Measurements from ENCODE around the gene SORL1-AS1.
"Not testable (repeated sequence)": the region's sequence is repeated elsewhere in the genome, so short reads cannot be mapped to it uniquely, and the experiment has no call there.

SORL1-AS1 gene

GRCh38 chr11:121486054-121486453 is 33.3 kb upstream of the SORL1-AS1 start:
- CTCF ChIA-PET: no interaction called here
- Histone ChIP-seq H3K4me3 (ENCODE audit: low read depth, low read length) (no peak overlapping the region), H3K36me3 (ENCODE audit: control insufficient read depth, insufficient read depth, low read length) (no peaks in the 10 kb centered on the region), H3K27me3 (ENCODE audit: control insufficient read depth, insufficient read depth, low read length) (no peaks in the 10 kb centered on the region; the same call in 1 of the 2 replicates)
- no peak for TF ChIP-seq CTCF (IDR thresholded peaks at IDR 0.05; ENCODE audit: insufficient read depth, low read depth, low read length)
- POLR2A ChIA-PET: no interaction called here
- DNase-seq (ENCODE audit: low read depth): no peak

GRCh38 chr11:121485216-121485615 is 32.4 kb upstream of the SORL1-AS1 start:
- Histone ChIP-seq H3K4me3 (ENCODE audit: low read depth, low read length) (no peak overlapping the region), H3K27me3 (ENCODE audit: control insufficient read depth, insufficient read depth, low read length) (no peaks in the 10 kb centered on the region; the same call in 1 of the 2 replicates), H3K36me3 (ENCODE audit: control insufficient read depth, insufficient read depth, low read length) (no peaks in the 10 kb centered on the region)
- CTCF ChIA-PET: interaction anchor here (0.6 to 1.2 kb wide), 3 partner anchors 11 to 88 kb away, joined by 3 read pairs; no protein-coding TSS in a partner anchor
- DNase-seq (ENCODE audit: low read depth): no peak
- TF ChIP-seq CTCF (IDR thresholded peaks at IDR 0.05; ENCODE audit: insufficient read depth, low read depth, low read length): no peak
- POLR2A ChIA-PET: no interaction called here

GRCh38 chr11:121483805-121484480 is 31.2 kb upstream of the SORL1-AS1 start:
- CTCF ChIA-PET: no interaction called here
- Histone ChIP-seq H3K36me3 (ENCODE audit: control insufficient read depth, insufficient read depth, low read length) (no peaks in the 10 kb centered on the region), H3K27me3 (ENCODE audit: control insufficient read depth, insufficient read depth, low read length) (no peaks in the 10 kb centered on the region), H3K4me3 (ENCODE audit: low read depth, low read length) (no peak overlapping the region)
- DNase-seq (ENCODE audit: low read depth): no peak
- POLR2A ChIA-PET: no interaction called here
- TF ChIP-seq CTCF (IDR thresholded peaks at IDR 0.05; ENCODE audit: insufficient read depth, low read depth, low read length): no peak

GRCh38 chr11:121482231-121483129 is 29.7 kb upstream of the SORL1-AS1 start:
- no peak for DNase-seq (ENCODE audit: low read depth)
- CTCF ChIA-PET: no interaction called here

GRCh38 chr11:121481484-121482230 is 28.9 kb upstream of the SORL1-AS1 start:
- H3K36me3 ChIP-seq (ENCODE audit: control insufficient read depth, insufficient read depth, low read length); POLR2A ChIA-PET; CTCF ChIA-PET; H3K27me3 ChIP-seq (ENCODE audit: control insufficient read depth, insufficient read depth, low read length); DNase-seq (ENCODE audit: low read depth); H3K4me3 ChIP-seq (ENCODE audit: low read depth, low read length): not testable (repeated sequence)

More at GRCh38 chr11:121482231-121483129, 29.7 kb upstream of the SORL1-AS1 start:
- H3K4me3 ChIP-seq (ENCODE audit: low read depth, low read length): no peak overlapping the region
- no peak for TF ChIP-seq CTCF (IDR thresholded peaks at IDR 0.05; ENCODE audit: insufficient read depth, low read depth, low read length)
- H3K36me3 ChIP-seq (ENCODE audit: control insufficient read depth, insufficient read depth, low read length): no peaks in the 10 kb centered on the region
- no peaks in the 10 kb centered on the region for H3K27me3 ChIP-seq (ENCODE audit: control insufficient read depth, insufficient read depth, low read length)
- POLR2A ChIA-PET: no interaction called here
